PC-3 (cell line): ENCODE measurements around the gene LAMA3. TPM values are rescaled to one million over a fixed set of nuclear protein-coding genes. Genes with fewer than 3 reads are reported as not detected.

ENCODE experiments used
- ATAC-seq: fragments of 200-7000 bp; cut with Tn5 transposase; 2 replicates; pipeline ENCODE4 v1.9.1; 2020; ENCODE audit warnings: mild to moderate bottlenecking, moderate library complexity
- BruUV-seq: library from RNA; stranded (reverse); fragments of 400-500 nt; replicated peaks from 2 replicates; lab custom pipeline; 2021; lab: Mats Ljungman, UMichigan
- CTCF ChIA-PET: fragments of 300-600 bp; sonication (Branson Sonifier 250); formaldehyde crosslinking; loops from one replicate; lab custom pipeline; 2022; ENCODE audit warnings: antibody characterized with exemption; lab: Charles Lee
- POLR2A ChIA-PET: fragments of 300-600 bp; sonication (Branson Sonifier 250); formaldehyde crosslinking; loops from one replicate; lab custom pipeline; 2022; ENCODE audit warnings: antibody characterized with exemption; ENCODE audit not compliant: unreplicated experiment; lab: Charles Lee
- DNase-seq: peaks from one replicate; pipeline ENCODE4 v3.0.0-alpha.2; 2015
- H2AFZ ChIP-seq: fragments of 300-600 bp; sonication (generic); 2 replicates; pipeline ENCODE4 v1.6.0; 2016; ENCODE audit warnings: antibody characterized with exemption, low read length
- H3F3A ChIP-seq: fragments of 300-600 bp; sonication (generic); one replicate; pipeline ENCODE4 v1.6.0; 2017; ENCODE audit warnings: antibody characterized with exemption, low read length, control low read depth, mild to moderate bottlenecking; ENCODE audit not compliant: unreplicated experiment
- H3K27ac ChIP-seq: fragments of 300-600 bp; sonication (generic); 2 replicates; pipeline ENCODE4 v1.5.1; 2016; ENCODE audit warnings: mild to moderate bottlenecking, low read length
- H3K27me3 ChIP-seq: fragments of 300-600 bp; sonication (generic); 2 replicates; pipeline ENCODE4 v1.6.1; 2016; ENCODE audit warnings: low read length, mixed read lengths
- H3K36me3 ChIP-seq: fragments of 300-600 bp; sonication (generic); 2 replicates; pipeline ENCODE4 v1.6.1; 2016; ENCODE audit warnings: low read depth, mixed run types, low read length, mixed read lengths
- H3K4me1 ChIP-seq: fragments of 300-600 bp; sonication (generic); 2 replicates; pipeline ENCODE4 v1.5.1; 2016; ENCODE audit warnings: low read length; ENCODE audit not compliant: insufficient read depth
- H3K4me2 ChIP-seq: fragments of 300-600 bp; sonication (generic); 2 replicates; pipeline ENCODE4 v1.6.0; 2016; ENCODE audit warnings: low read length
- H3K4me3 ChIP-seq: fragments of 300-600 bp; sonication (generic); 2 replicates; pipeline ENCODE4 v1.5.1; 2016; ENCODE audit warnings: mild to moderate bottlenecking, low read length, mixed read lengths
- H3K79me2 ChIP-seq: fragments of 300-600 bp; sonication (generic); 2 replicates; pipeline ENCODE4 v1.6.1; 2017; ENCODE audit warnings: low read length, mixed read lengths
- H3K9ac ChIP-seq: fragments of 300-600 bp; sonication (generic); 2 replicates; pipeline ENCODE4 v1.6.0; 2016; ENCODE audit warnings: mild to moderate bottlenecking, low read length
- H3K9me2 ChIP-seq: fragments of 300-600 bp; sonication (generic); replicated peaks from 2 replicates; pipeline ENCODE4 v1.6.1; 2016; ENCODE audit warnings: mixed run types, low read length, mixed read lengths
- H3K9me3 ChIP-seq: fragments of 300-600 bp; sonication (generic); 2 replicates; pipeline ENCODE4 v1.6.1; 2016; ENCODE audit warnings: low read length, mixed read lengths
- H4K20me1 ChIP-seq: fragments of 300-600 bp; sonication (generic); 2 replicates; pipeline ENCODE4 v1.6.1; 2016; ENCODE audit warnings: low read length, mixed read lengths
- EZH2 ChIP-seq: fragments of 300-600 bp; sonication (generic); IDR thresholded peaks from one replicate; pipeline ENCODE4 v1.6.1; 2017; ENCODE audit warnings: antibody characterized with exemption, mild to moderate bottlenecking, low read length; ENCODE audit not compliant: unreplicated experiment
- EZH2phosphoT487 ChIP-seq: fragments of 300-600 bp; sonication (generic); IDR thresholded peaks from 2 replicates; pipeline ENCODE4 v1.6.1; 2018; ENCODE audit warnings: mild to moderate bottlenecking, antibody characterized with exemption, low read length, borderline replicate concordance
- intact Hi-C: fragments of 100-400 bp; cut with micrococcal nuclease; formaldehyde crosslinking; loops from 2 replicates; pipeline ENCODE4 v1.9.0; 2023
- total RNA-seq: library from RNA; depleted of rRNA; stranded (reverse); fragments of >200 nt; gene quantifications from 2 replicates; pipeline ENCODE4 v1.2.3, GENCODE V29; 2014
- TF ChIP-seq, protein P1 (sequence below): fragments of 300-600 bp; sonication (generic); conservative IDR thresholded peaks from 2 replicates; pipeline ENCODE4 v1.5.1; 2017; ENCODE audit warnings: antibody characterized with exemption, low read depth, mild to moderate bottlenecking, low read length

Gene LAMA3
- total RNA-seq, 1 experiment from 2014 or later, result 224 TPM

DNA sequence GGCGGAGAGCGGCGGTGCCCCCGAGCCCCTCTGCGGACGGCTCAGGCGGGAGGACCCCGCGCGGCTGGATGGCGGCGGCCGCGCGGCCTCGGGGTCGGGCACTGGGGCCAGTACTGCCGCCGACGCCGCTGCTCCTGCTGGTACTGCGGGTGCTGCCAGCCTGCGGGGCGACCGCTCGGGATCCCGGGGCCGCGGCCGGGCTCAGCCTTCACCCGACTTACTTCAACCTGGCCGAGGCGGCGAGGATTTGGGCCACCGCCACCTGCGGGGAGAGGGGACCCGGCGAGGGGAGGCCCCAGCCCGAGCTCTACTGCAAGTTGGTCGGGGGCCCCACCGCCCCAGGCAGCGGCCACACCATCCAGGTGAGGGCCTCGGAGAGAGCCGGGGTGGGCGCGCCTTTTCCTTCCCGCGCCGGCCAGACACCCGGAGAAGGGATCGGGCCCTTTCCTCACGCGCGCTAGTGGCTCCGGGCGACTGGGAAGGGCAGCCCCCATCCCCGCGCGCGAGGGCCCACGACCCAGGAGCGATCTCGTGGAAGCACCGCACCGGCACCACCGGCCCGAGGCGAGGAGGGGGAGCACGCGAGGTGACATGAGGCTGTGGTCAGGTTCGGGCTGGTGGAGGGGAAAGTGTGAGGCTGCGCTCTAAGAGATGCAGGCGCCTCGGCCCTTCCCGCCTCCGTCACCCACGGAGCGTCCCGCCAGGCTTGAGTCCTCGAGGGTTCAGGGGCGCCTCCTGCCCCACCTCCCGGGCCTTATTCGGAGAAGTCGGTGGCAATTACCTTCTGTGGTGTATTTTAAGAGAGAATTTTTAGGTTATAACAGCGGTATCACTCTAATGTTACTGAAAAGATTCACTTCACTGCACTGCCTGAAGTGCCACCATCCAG lies 607 bp downstream of the LAMA3 start:
- intact Hi-C loops, result loop anchor here (1.0 kb wide), 1 partner anchor 63 kb away; no protein-coding TSS in a partner anchor
- peak; percentile 26 for ATAC-seq

DNA sequence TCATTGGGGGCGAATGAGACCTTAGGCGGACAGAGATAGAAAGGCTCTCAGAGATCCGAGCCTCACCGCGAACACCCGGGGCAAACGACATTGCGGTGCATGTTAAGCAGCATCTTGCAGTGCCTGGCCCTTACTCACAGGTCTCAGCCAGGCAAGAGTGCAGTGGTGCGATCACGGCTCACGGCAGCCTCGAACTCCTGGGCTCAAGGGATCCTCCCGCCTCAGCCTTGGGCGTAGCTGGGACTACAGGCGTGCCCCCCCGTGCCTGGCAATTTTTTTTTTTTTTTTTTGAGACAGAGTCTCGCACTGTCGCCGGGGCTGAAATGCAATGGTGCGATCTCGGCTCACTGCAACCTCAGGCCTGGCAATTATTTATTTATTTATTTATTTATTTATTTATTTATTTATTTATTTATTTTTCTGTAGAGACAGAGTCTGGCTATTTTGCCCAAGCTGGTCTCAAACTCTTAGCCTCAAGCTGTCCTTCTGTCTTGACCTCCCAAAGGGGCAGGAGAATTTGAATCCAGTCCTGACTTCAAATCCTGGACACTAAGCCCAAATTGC lies 1.3 kb downstream of the LAMA3 start:
- Histone ChIP-seq H3K36me3 (no peaks in the 10 kb centered on the region), H3K27me3 (no peaks in the 10 kb centered on the region), H3K4me3 (peak overlapping the region; percentile 87), H2AFZ (peak overlapping the region; percentile 72), H4K20me1 (peaks cover 3% of the 10 kb centered on the region; the same call in 1 of the 2 replicates), H3F3A (no peaks in the 10 kb centered on the region), H3K4me1 (peaks cover 54% of the 10 kb centered on the region), H3K4me2 (peak overlapping the region; percentile 89), H3K9ac (peak overlapping the region; percentile 96), H3K79me2 (peaks cover 73% of the 10 kb centered on the region), H3K9me2 (no peaks in the 10 kb centered on the region), H3K27ac (peak overlapping the region; percentile 79), H3K9me3 (no peaks in the 10 kb centered on the region)
- peak; percentile 27 for DNase-seq
- ChIA-PET CTCF (no interaction called here), POLR2A (interaction anchor here (0.6 kb wide), 1 partner anchor 15 kb away, joined by 4 read pairs; no protein-coding TSS in a partner anchor)
- TF ChIP-seq EZH2 (no peak), EZH2phosphoT487 (no peak)
- TF ChIP-seq, protein P1, sequence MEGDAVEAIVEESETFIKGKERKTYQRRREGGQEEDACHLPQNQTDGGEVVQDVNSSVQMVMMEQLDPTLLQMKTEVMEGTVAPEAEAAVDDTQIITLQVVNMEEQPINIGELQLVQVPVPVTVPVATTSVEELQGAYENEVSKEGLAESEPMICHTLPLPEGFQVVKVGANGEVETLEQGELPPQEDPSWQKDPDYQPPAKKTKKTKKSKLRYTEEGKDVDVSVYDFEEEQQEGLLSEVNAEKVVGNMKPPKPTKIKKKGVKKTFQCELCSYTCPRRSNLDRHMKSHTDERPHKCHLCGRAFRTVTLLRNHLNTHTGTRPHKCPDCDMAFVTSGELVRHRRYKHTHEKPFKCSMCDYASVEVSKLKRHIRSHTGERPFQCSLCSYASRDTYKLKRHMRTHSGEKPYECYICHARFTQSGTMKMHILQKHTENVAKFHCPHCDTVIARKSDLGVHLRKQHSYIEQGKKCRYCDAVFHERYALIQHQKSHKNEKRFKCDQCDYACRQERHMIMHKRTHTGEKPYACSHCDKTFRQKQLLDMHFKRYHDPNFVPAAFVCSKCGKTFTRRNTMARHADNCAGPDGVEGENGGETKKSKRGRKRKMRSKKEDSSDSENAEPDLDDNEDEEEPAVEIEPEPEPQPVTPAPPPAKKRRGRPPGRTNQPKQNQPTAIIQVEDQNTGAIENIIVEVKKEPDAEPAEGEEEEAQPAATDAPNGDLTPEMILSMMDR, result no peak
- no TSS peak for BruUV-seq
- no peak; the same call in 1 of the 2 replicates for ATAC-seq
- intact Hi-C loops, result no loop called here

More for the DNA sequence above, 607 bp downstream of the LAMA3 start:
- Histone ChIP-seq H3K36me3 (no peaks in the 10 kb centered on the region), H3K4me2 (peak overlapping the region; percentile 89), H3F3A (no peaks in the 10 kb centered on the region), H3K79me2 (peaks cover 71% of the 10 kb centered on the region), H3K27ac (peak overlapping the region; percentile 79), H3K27me3 (no peaks in the 10 kb centered on the region), H3K4me1 (peaks cover 56% of the 10 kb centered on the region), H3K9me3 (no peaks in the 10 kb centered on the region), H3K9me2 (no peaks in the 10 kb centered on the region), H3K4me3 (peak overlapping the region; percentile 87), H2AFZ (peak overlapping the region; percentile 72), H3K9ac (peak overlapping the region; percentile 96), H4K20me1 (peaks cover 3% of the 10 kb centered on the region; the same call in 1 of the 2 replicates)
- TF ChIP-seq, protein P1, result no peak
- TF ChIP-seq EZH2, result no peak
- TF ChIP-seq EZH2phosphoT487, result no peak
- peak; percentile 42 for DNase-seq
- ChIA-PET CTCF (no interaction called here), POLR2A (no interaction called here)
- TSS peak; percentile 42 for BruUV-seq
